ENCODE data around the gene DNAAF2.
A peak's percentile ranks its signal among the peaks of the same experiment; 100 is the strongest.
"Not testable (repeated sequence)": the region's sequence is repeated elsewhere in the genome, so short reads cannot be mapped to it uniquely, and the experiment has no call there.

DNAAF2 gene

DNA sequence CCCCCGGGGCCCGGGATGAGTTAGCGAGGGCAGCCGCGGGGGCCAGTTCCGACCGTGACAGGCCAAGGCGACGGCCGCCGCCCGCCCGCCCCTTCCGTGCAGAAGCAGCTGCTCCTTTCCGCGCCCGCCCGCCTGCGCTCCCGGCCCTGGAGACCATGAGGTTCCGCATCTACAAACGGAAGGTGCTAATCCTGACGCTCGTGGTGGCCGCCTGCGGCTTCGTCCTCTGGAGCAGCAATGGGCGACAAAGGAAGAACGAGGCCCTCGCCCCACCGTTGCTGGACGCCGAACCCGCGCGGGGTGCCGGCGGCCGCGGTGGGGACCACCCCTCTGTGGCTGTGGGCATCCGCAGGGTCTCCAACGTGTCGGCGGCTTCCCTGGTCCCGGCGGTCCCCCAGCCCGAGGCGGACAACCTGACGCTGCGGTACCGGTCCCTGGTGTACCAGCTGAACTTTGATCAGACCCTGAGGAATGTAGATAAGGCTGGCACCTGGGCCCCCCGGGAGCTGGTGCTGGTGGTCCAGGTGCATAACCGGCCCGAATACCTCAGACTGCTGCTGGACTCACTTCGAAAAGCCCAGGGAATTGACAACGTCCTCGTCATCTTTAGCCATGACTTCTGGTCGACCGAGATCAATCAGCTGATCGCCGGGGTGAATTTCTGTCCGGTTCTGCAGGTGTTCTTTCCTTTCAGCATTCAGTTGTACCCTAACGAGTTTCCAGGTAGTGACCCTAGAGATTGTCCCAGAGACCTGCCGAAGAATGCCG, 13.7 kb downstream of the DNAAF2 start:
- peak; percentile 77 for DNase-seq

GRCh38 chr14:49620182-49621113, 14.6 kb downstream of the DNAAF2 start, which contains the start of the genes MGAT2 and RPL36AL:
Gene MGAT2, plus strand, starts transcription at chr14:49620799. Its CDS starts 470 bp downstream, at chr14:49621269.
Gene RPL36AL, minus strand, starts transcription at chr14:49620626. Its CDS starts 1,522 bp downstream, at chr14:49619104.
- peak; percentile 98 for DNase-seq

- no peak for DNase-seq
Measured at GRCh38 chr14:49619730-49620129, 15.3 kb downstream of the DNAAF2 start.

DNA sequence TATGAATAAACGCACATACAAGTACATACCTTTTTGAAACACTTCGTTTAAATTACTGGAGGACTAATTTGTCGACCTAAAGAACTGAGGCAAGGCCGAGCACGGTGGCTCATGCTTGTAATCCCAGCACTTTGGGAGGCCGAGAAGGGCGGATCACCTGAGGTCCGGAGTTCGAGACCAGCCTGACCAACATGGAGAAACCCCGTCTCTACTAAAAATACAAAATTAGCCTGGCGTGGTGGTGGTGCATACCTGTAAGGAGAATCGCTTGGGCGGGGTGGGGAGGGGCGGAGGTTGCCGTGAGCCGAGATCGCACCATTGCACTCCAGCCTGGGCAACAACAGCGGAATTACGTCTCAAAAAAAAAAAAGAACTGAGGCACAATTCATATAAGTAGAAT, 15.8 kb downstream of the DNAAF2 start:
- not testable (repeated sequence) for DNase-seq

GRCh38 chr14:49617852-49618519, 17.1 kb downstream of the DNAAF2 start:
- DNase-seq = no peak

- DNase-seq = no peak
Measured at GRCh38 chr14:49615776-49616175, 19.3 kb downstream of the DNAAF2 start.

DNA sequence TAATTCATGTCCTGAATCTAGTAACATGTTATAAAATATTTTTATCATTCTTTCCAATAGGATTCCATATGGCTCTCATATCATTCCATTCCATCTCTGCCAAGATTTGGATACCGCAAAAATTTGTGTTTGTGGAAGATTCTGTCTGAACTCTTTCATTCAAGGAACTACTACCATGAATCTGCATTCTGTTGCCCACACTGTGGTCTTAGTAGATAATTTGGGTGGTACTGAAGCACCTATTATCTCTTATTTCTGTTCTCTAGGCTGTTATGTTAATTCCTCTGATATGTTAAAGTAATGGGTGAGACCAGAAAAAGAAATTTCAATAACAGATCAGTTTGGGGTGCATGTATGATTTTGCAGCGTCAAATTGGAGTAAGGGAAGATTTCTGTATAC, 20.8 kb downstream of the DNAAF2 start:
- no peak for DNase-seq

DNA sequence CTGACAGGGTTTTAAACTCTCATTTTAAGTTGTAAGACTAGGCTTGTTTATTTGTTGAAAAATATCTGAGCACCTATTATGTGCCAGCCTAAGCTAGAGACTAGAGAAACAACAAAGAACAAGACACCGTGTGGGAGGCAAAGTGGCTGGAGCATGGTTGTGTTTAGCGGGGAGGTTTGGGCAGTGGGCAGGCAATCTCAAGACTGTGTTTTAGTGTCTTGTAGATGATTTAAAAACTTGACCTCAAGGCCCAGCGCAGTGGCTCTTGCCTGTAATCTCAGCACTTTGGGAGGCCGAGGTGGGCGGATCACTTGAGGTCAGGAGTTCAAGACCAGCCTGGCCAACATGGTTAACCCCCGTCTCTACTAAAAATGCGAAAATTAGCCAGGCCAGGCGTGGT, 22.4 kb downstream of the DNAAF2 start:
- no peak for DNase-seq

DNA sequence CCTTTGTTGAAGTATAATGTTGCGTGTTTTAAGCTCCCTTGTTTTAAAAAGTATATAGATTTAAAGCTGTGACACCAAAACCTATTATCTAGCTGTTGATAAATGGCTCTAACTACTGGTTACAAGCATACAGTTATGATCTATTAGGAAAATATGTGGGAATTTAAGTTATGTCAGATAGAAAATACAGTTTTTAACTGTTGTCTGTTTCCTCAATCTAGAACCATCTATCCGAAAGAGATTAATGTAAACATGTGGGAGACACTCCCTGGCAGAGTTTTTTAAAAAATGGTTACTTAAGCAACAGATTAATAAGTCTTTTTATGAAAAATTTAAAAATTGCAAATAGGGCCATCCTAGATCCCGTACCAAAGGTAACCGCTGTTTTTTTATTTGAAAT, 22.8 kb downstream of the DNAAF2 start:
- no peak for DNase-seq

GRCh38 chr14:49607583-49607982, 27.5 kb downstream of the DNAAF2 start:
- no peak for DNase-seq

GRCh38 chr14:49598485-49599300, 36.4 kb downstream of the DNAAF2 start, which contains the start of gene LRR1:
Gene LRR1, plus strand, starts transcription at chr14:49598940. Its CDS starts 81 bp downstream, at chr14:49599021.
- peak; percentile 92 for DNase-seq

DNA sequence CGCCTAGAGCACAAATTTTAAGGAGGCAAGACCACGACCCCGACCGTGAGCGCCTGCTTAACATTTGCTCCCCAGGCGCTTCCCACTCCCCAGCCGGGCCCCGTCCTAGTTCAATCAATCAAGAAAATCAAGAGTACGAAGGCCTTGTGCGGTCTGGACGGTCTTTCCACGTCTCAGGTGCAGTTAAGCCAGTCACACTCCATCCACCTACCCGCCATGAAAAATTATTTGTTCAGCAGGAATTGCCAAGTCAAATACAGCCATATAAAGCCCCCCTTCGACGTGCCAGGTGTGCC, 36.9 kb downstream of the DNAAF2 start:
- DNase-seq = no peak

DNA sequence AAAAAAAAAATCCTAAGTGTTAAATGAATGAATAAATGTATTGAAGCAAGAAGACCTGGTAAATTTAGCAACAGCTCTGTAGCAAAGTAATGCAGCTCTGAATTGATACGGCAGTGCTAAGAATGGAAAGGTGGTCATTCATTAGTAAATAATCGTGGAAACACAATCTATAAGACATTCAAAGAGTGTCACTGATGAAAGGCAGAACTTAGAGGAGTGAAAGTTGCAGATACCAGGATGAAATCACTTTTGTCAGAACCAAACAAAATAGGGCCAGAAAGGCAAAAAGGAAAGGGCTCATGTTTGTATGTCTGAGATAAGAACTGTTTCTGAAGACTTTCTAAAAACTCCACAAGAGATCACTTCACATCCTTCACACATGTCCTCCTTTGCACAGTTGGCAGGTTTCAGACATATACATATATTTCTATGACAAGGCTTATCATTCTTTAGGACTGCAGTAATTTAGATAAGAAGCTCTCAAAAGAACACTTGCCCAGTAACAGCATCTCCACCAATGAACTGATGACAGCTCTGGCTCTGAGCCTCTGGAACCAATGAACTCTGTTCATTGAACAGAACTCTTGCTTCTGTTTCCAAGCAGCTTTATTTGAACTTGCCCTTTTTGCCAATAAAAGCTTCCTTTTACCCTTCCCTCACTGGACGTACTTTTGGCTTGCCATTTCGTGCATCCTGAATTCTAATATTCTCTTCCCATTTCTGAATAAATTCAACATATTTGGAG, 40.5 kb downstream of the DNAAF2 start:
- DNase-seq = no peak

- no peak for DNase-seq
Measured at GRCh38 chr14:49593016-49593415, 42.0 kb downstream of the DNAAF2 start.

DNA sequence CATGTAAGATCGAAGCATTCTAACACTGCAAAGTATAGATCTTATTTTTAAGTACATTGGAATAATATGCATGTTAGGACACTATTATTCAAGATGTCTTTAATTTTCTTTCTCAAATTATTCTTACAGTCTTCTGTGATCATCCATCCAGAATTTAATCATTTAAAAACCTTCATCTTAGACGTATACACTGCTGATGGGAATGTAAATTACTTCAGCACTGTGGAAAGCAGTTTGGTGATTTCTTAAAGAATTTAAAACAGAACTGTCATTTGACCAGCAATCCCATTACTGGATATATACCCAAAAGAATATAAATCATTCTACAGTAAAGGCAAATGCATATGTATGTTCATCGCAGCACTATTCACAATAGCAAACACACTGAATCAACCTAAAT, 45.7 kb downstream of the DNAAF2 start:
- DNase-seq = no peak

DNA sequence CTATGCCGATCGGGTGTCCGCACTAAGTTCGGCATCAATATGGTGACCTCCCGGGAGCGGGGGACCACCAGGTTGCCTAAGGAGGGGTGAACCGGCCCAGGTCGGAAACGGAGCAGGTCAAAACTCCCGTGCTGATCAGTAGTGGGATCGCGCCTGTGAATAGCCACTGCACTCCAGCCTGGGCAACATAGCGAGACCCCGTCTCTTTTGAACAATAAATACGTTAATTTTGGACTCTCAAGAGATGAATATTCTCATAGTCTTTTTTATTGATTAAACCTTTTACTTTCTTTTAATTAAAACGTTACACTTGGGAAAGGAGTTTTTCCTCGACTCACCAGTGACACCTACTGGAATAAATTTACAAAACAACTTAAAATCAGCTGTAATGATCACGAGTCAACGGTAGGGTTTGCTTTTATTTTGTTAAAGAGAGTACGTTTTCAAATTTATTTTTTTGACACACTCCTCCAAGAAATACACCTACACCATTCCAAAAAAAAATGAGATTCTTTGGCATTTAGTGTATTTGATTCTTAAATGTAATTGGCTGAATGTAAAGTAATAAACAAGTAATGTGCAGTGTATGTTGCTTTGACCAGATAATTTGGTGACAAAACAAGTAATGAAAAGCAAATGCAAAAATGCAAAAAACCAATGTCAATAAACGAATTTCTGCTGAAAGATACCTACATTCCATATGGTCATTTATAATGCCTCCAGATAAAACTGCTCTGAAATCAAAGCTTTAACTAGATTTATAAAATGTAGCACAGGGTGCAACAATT, 48.2 kb downstream of the DNAAF2 start:
- no peak for DNase-seq

GRCh38 chr14:49585803-49586672, 49.0 kb downstream of the DNAAF2 start, which contains the start of gene RPS29:
Gene RPS29, minus strand, starts transcription at chr14:49586380. Its CDS starts 34 bp downstream, at chr14:49586346.
- peak; percentile 99 for DNase-seq

DNA sequence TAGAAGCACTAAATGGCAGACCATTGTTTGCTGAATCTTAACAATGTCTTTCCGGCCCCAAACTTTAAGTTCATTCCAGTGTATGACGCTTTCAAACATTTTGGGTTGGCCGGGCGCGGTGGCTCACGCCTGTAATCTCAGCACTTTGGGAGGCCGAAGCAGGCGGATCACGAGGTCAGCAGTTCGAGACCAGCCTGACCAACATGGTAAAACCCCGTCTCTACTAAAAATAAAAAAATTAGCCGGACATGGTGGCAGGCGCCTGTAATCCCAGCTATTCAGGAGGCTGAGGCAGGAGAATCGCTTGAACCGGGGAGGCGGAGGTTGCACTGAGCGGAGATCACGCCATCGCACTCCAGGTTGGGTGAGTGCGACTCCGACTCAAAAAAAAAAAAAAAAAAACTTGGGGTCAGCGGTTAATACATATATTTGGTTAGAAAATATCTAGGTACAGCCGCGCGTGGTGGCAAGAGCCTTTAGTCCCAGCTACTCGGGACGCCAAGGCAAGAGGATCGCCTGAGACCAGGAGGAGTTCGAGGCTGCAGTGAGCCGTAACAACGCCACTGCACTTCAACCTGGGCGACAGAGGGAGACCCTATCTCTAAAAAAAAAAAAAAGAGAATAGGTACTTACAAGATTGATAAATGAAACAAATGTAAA, 49.9 kb downstream of the DNAAF2 start:
- not testable (repeated sequence) for DNase-seq

GRCh38 chr14:49584058-49584457, 51.0 kb downstream of the DNAAF2 start:
- no peak for DNase-seq

Data from left hindlimb (tissue), 1 donor.